Stimulated activated CD8-positive, alpha-beta memory T cell treated with anti-CD3 and anti-CD28 coated beads, Interleukin-15, amount 100 ng/mL, for 48 hours (primary cell): ENCODE results near the gene ATP6V1C2.
"Not testable (repeated sequence)": the region's sequence is repeated elsewhere in the genome, so short reads cannot be mapped to it uniquely, and the experiment has no call there.

Experiments
- DNase-seq, 2 donors: peaks; one replicate each; pipeline ENCODE4 v3.0.0-alpha.2; 2020; ENCODE audit warnings: low read depth in 2 of 2

The ATP6V1C2 gene

DNA sequence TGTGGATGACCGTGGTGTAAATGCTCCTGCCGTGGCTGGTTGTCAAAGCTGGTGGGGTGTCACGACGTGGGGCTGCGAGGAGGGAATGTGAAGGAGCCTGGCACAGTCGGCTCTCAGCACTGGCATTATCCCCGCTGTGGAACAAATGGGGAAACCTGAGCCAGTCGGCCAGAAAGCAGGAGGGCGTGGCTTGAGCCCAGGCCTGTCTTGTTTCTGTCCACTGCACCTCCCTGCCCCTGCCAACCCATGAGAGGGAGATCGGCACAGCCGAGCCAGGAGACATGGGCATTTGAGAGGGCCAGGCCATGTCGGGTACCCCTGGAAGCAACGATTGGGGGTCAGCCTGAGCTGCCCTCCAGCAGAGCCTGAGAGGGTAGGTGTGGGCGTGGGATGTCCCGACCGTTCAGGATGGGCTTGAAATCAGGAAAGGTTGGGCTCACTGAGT is 46.7 kb downstream of the ATP6V1C2 start:
- no peak for DNase-seq

DNA sequence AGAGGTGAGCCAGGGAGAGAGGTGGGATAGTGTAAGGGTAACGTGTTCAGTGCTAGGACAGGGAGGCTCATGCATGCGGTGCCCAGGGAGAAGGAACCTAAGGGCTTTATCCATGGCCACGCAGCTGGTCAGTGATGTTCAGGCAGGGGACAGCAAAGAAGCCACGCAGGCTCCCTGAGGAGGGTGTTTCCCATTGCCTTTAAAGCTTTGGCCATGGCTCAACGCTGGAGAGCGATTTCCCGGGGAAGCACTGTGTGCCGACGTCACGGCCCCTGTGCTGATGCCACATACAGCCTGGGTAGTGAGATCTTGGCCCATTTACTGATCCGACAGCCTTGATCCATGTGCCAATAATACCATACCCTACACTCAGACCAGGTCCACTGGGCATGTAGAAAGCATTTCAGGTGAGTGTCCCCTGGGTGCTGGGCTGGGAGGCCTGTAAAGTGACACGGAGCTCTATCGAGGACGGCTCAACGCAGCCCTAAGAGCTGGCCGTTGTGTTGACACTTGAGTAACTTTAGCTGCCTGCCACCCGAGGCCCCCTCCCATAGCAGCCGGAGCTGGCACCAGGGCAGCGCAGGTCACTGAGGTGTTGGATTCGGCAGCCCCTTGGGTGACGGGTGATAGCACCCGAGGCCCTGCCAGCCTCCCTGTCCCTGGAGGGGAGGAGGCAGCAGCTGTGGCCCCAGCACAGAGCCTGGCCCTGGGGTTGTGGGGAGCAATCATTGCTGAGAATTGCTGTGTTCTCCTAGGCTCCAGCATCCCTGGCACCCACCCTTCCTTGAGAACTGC is 49.7 kb downstream of the ATP6V1C2 start:
- DNase-seq = no peak

DNA sequence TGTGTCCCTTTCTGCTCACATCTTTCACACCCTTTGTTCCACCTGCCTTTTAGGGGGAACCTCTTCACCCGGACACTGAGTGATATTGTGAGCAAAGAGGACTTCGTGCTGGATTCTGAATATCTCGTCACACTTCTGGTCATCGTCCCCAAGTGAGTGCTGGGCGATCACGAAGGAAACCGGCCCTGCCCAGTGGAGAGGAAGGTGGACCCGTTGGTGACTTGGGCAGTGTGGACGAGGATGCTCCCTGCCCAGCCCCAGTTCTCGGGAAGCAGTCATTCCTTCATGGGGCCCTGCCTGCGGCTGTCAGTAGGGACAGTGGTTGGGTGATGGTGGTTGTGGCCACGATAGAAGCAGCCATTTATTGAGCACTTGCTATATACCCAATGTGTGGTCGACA is 50.4 kb downstream of the ATP6V1C2 start:
- no peak for DNase-seq

DNA sequence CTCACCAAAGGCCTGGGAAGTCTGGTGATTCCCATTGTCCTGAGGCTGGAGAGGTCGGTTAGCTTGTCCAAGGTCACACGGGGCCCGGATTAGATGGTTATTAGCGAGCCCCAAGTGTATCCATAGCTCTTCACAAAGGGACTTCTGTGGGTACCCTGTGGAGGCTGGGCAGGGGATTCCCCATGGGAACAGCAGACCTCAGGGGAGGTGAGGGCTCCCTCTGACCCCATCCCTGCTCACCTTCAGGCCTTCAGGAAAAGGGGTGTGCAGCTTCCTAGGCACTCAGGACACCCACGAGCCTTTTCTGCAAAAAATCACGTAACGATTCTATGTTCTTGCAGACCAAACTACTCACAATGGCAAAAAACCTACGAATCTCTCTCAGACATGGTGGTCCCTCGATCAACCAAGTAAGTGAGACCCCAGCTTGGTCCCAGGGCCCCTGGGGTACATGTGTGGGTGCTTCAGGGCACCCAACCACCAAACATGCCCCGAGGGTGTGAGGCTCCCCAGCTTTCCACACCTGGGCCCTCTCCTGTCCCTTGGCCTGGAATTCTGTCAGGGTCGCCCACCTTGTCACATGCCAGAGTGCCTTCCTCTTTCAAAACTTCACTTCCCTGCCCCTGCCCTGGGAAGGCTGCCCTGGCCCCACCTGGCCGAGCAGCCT is 50.9 kb downstream of the ATP6V1C2 start:
- no peak for DNase-seq

DNA sequence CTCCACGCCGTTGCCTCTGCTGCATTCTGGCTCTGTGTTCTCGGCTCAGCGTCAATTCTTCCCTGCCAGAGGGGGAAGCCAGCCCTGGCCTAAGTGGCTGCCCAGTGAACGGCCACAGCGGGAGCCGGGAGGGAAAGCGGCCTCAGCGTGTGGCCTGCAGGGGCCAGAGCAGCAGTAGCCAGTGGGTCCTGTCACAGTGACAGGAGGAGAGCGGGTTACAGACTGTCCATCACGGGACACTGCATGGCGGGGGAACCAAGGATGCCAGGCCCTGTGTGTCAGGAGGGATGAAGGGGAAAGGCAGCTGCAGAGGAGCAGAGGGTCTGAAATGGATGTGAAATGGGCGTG is 51.4 kb downstream of the ATP6V1C2 start:
- DNase-seq = no peak

DNA sequence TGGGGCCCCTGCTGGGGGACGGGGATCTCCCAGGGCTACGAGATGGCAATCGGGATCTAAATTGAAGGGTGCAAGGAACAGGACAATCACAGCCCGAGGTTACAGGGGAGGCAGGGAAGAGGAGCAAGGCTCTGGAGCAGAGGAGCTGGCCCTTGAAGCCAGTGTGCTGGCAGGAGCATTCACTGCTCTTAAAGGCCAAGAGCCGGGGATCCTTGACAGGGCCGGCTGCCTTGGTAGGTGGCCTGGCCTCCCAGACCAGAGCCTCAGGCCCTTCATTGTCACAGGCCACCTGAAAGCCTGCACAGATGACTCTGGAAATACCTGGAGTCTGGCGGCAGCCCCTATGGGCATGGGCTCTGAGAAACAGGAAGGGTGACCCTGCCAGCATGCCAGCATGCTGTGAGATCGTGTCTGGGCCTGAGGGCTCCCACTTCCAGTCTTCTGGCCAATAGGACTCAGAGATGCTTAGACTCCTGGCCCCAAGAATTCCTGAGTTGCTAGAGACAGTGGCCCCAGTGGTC is 52.5 kb downstream of the ATP6V1C2 start:
- DNase-seq = no peak

DNA sequence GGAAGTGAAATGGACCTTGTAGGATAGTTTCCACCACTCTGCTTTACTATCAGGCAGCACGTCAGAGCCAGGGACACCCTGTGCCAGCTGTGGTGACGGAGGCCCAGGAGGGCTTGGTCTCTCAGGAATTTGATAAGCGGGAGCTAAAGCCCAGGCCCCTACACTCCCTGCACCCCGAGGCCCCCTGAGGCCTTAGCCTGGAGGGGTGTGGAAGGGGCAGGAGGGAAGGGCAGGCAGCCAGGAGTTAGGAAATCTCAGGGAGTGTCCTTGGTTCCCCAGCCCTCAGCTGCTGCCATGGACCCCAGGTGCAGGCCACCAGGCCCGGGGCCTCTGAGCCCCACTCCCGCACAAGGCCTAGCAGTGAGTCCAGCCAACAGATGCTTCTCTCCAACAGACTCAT is 53.0 kb downstream of the ATP6V1C2 start:
- DNase-seq = no peak

DNA sequence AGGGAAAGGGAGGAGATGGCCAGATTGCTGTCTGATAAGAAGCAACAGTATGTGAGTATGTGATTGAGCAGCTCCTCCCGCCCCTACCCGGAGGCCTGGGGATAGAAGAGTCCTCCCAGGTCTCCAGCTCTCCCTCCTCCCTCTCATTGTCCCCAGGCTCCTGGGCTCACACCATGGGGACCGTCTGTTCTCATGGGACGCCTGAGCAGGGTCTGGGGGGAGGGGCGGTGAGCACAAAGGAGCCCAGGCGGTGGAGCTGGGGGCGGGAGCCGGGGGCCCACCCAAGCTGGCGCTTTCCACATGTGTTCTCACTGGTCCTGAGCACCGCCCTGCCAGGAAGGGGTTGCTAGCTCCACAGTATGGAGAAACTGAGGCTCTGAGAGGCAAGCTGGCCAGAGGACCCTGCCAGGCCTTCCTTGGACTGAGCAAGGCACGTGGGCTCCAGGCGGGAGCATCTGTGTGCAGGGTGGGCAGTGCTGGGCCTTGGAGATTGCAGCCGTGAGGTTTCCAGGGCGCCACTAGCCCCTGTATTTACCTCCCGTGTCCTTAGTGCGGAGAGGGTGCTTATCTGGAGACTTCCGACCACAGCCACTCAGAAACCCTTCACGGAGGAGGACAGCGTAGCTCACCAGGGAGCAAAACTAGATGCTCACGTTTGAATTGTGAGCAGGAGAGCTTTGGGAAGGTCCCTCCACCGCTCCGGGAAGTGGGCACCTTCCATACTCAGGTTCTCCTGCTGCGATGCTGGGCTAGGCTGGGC is 53.8 kb downstream of the ATP6V1C2 start:
- no peak for DNase-seq

DNA sequence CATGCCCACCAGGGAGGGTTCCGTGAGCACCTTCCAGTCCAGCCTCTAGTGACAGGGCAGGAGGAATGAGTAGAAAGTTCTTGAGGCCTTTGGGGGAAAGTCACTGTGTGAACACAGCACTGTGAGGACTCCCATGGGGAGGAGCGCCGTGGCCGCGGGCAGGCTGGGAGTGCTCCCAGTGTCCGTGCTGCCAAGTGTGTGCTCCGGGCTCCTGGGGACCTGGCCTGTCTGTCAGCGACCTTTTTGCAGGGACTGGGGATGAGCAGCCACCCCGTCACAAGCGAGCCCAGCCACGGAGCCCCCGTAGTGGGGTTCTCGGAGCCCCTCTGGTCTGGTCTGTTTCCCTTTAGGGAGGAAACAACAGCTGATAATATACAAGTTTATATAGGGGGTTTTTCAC is 54.4 kb downstream of the ATP6V1C2 start:
- DNase-seq = no peak

DNA sequence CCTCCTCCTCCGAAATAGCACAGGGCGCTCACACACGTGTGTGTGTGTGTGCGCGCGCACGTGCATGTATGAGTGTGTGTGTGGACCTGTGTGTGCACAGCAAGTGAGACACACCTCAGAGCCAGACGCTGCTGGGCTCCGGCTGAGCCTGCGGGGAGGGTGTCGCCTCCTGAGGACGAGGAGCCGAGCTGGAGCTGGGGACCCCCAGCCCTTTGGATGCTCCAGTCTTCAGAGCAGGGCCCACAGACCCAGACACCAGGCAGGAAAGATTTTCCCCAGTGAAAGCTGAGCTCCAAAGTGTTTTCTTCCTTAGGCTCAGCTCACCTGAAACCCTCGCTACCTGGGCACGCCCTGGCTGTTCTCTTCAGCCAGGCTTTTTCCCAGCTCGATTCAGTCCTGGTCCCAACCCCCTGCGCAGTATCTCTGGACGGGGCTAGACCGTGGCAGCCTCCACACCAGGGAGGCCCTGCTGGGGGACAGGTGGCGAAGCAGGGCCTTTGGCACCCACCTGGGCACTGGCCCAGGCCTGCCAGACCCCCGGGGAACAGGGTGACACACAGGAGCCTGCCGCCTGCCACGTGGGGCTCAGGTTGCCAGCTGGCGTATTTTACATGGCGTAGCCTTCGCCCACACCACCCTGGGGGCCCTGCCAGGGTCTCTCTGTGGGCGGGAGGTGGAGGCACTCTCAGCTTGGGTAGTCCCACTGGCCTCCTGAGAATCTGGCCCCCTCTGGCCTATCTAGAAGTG is 55.0 kb downstream of the ATP6V1C2 start:
- no peak for DNase-seq

DNA sequence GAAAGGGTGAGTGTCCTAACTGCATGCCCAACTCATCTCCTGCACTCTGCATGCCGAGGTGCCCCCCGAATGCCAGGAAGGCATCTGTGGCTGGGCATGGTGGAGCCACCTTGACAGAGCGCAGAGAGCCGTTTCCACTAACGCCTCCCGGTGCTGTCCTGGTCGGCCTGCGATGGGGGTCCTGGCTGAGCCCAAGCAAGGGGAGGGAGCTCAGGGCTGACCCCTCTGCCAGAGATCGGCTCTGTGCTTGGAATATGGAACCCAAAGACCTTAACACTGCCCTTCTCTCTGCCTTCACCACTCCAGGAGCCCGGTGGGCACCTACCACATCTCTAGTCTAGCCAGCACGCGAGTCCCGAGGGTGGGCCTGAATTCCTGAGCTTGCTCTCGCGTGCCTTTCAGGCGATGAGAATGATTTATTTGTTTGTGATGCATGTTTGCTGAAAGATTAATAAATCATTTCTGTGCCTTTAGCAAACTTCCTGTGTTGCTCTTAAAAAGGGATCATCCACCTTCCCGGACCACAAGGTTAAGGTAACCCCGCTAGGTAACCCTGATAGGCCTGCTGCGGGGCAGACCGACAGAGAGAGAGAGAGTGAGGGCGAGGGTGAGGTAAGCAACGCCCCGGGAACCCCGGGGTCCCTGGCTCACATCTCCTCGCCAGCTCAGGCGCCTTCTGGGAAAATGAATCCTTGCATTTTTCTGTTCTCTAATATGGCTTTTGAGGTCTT is 55.8 kb downstream of the ATP6V1C2 start:
- no peak for DNase-seq

DNA sequence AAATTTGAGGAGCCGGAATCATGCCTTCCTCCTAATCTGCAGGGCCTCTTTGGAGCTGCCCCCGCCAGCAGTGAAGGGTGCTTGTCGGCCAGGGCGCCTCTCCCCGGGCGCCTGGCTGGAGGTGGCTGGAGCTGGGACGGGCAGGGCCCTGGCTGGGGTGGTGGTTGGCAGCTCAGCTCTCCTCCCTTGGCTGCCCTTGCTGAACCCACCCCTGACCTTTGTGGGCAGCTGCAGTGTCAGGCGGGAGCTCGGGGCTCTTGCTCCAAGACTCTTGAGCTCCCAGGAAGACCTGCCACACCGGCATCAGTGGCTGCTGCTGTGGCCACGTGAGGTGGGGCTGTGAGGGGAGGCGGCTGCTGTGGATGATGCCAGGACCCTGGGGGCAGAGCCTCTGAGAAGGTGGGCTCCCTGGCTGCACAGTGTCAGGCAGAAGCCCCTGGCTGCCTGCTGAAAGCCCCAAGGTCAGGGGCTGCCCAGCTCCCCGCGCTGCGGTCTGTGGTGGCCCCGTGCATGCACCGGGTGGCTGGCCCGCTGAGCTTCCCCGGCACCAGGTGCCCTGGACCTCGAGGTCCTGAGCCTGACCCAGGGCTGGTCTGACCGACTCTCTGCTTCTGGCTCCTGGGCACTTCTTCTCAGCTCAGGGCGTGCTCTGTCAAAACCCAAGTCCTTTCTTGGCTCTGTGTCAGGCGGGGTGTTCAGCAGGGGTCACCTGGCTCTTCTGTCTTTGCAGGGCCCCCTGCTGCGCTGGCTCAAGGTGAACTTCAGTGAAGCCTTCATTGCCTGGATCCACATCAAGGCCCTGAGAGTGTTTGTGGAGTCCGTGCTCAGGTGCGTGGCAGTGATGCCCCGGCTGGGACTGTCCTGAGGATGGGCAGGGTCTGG is 56.7 kb downstream of the ATP6V1C2 start:
- DNase-seq = no peak

DNA sequence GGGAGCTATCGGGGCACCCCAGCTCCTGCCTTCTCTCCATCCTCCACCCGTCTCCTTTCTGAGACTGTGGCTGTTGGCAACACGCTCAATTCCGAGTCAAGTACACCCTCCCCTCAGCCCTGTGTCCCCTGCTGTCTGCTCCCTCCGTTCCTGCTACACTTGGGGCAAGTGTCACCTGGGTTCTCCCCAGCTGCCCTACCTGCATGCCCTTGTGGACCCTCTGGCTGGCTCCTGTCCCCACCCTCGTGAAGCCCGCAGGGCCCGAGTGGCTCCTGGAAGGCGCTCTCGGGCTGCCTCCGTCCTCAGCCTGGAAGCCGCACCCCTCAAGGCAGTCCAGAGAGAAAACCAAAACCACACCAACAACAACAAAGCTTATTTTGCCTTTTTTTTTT is 57.3 kb downstream of the ATP6V1C2 start:
- DNase-seq = no peak

DNA sequence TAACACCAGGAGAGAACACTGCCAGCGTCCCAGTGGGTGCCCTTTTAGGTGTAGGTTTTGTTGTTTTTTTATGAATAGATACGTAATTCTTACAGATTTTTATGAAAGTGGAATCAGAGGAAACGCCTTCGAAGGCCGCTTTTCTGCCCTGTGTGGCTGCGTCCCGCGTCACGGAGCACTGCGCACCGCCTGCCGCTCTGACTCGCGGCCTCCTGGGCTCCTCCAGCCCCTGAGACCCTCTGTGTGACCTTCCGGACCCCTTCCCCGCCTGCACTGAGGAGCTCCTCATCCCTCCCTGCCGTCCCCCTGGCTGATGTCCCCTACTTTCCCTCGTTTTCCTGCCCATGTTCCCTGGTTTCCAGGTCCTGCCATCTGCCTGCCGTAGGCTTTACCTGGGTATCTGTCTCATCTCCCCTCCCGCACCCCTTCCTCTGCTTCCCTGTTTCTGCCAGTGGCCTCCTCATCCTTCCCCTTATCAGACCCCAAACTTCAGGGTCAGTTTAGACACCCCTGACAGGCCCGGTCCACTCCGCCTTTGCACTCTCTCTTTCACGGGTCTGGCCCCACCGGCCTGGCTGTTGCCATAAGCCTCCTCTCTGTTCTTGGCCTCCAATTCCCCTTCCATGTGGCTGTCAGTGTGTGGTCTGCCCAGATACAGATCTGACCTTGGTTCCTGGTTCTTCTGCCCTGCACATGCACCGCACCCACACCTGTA is 58.5 kb downstream of the ATP6V1C2 start:
- no peak for DNase-seq

DNA sequence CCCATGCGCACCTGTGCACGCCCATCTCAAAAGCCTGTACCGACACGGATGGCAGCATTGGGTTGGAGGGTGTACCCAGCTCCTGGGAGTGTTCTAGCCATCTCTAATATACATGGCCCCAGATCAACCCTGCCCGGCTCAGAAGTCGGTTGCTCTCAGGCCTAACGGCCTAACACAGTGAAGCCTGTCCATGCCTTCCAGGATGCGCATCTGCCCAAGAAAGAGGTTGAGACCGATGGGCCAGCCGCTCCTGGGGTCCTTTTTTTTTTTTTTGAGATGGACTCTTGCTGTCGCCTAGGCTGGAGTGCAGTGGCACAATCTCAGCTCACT is 59.0 kb downstream of the ATP6V1C2 start:
- DNase-seq = no peak

DNA sequence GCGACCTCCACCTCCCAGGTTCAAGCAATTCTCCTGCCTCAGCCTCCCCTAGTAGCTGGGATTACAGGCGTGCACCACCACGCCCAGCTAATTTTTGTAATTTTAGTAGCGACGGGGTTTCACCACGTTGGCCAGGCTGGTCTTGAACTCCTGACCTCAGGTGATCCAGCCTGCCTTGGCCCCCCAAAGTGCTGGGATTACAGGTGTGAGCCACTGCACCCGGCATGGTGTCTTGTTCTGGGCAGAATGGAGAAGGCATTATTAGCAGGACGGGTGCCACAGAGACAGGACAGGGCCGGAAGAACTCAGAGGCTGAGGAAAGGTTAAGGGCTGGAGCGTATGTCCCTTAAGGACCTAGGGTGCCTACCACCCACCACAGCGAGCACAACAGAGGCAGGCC is 59.4 kb downstream of the ATP6V1C2 start:
- DNase-seq = not testable (repeated sequence)

DNA sequence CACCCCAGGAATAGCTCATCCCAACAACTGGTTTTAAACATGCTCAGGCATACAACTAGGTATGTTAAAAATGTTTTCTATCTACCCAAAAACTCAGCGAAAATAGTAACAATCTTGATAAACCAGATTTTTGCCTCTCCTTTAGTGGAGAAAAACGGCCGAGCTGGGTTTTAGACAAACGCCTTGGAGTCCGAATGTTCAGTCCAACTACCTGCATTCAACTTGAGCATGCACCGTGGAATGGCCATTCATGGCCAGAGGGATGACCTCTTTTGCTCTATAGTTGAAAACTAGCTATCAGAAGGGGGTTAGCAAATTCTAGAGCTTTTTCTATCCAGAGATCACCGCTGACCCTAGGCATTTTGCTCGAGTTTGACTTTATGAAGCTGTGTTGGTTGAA is 60.3 kb downstream of the ATP6V1C2 start:
- DNase-seq = no peak

DNA sequence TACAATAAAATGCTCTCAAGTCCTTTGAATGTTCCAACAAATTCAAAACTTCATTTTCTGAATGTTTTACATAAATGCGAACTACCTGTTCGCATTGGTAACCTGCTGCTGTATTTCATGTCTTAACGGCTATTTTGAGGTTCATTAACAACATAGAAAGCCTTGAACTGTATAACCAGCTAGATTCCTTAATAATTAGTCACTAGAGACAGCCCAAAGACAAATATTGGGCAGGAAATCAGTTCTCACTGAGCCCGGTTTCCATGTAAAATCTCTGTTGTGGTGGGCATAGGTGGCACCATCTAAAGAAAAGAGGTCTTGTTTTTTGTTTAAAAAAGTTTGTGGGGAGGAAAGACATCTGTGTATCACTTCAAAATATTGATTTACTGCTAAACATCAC is 62.0 kb downstream of the ATP6V1C2 start:
- no peak for DNase-seq

DNA sequence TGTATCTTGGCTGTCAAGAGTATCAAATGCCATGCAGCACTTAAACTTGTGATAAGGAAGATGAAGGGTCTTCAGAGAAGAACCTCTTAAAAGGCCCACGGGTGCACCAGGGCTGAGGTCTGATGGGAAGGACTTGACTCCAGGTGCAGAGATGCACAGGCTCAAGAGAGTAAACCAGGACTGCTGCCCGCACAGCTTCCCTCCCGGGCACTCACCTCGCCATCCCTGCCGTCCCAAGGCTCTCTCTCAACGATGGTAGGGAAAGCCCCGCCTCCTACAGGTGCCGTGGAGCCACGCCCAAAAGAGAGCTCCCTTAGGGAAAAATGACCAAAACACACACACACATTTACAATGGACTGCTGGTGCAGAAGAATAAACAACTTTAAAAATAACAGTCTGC is 63.3 kb downstream of the ATP6V1C2 start:
- DNase-seq = no peak

DNA sequence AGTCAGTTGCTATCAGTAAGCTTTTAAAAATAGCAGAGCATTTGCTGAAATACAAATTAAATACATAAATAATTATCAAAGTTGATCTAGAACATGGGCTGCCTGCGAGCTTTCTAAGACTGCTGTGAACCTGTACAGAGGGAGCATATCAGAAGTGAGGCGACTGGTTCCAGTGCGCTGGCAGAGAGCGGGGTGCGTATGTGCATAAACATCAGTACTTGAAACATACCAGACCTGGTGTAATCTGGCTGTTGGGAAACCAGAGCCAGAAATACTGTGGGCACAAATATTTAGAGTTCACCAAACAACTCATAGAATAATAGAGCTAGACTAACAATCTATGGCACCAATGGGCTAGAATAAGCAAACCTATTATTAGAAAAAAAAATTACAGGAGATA is 63.8 kb downstream of the ATP6V1C2 start:
- DNase-seq = no peak
